HUES48 (cell line): ENCODE measurements around the gene SLC35G2.

Source experiments
- H3K27ac ChIP-seq: one replicate; pipeline ENCODE4 v1.7.0; 2013; ENCODE audit warnings: low read depth, low read length, inconsistent platforms
- H3K27me3 ChIP-seq: 2 replicates; pipeline ENCODE4 v1.6.1; 2013; ENCODE audit warnings: mild to moderate bottlenecking, low read length; ENCODE audit not compliant: control insufficient read depth, insufficient read depth
- H3K36me3 ChIP-seq: 2 replicates; pipeline ENCODE4 v1.6.1; 2013; ENCODE audit warnings: low read length; ENCODE audit not compliant: control insufficient read depth, insufficient read depth
- H3K4me1 ChIP-seq: 2 replicates; pipeline ENCODE4 v1.6.1; 2013; ENCODE audit warnings: mild to moderate bottlenecking, low read length; ENCODE audit not compliant: control insufficient read depth, insufficient read depth
- H3K4me3 ChIP-seq: 2 replicates; pipeline ENCODE4 v1.5.1; 2013; ENCODE audit warnings: mild to moderate bottlenecking, low read depth, low read length
- H3K9ac ChIP-seq: 2 replicates; pipeline ENCODE4 v1.6.1; 2013; ENCODE audit warnings: mild to moderate bottlenecking, low read depth, low read length, moderate library complexity
- H3K9me3 ChIP-seq: 2 replicates; pipeline ENCODE4 v1.6.1; 2013; ENCODE audit warnings: low read length; ENCODE audit not compliant: control insufficient read depth, insufficient read depth

Gene SLC35G2

DNA sequence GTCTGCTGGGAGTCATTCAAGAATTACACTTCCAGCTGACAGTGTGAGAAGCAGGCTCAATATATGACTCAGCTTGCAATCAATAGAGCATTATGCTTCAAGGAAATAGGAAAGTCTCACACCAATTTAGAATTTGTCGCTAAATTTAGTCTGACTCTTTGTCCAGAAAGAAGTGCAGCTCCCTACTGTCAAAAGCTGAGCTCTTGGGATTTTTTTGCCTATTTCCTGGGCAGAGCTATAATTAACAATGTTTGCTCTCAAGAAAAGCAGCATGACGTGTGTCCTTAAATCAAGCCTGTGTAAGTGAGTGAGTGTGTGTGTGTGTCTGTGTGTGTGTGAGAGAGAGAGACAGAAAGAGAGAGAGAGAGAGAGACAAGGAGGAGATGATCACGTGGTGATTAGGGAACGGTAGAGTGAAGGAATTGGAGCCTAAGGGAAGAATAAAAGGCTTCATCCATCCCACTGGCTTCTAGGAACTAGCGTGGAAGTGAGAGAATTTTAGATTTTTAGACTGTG lies 16.4 kb upstream of the SLC35G2 start:
- no peak overlapping the region for H3K9ac ChIP-seq
- H3K27me3 ChIP-seq: no peaks in the 10 kb centered on the region
- no peaks in the 10 kb centered on the region for H3K4me1 ChIP-seq
- H3K4me3 ChIP-seq: no peak overlapping the region
- H3K36me3 ChIP-seq: no peaks in the 10 kb centered on the region
- no peaks in the 10 kb centered on the region for H3K9me3 ChIP-seq
- H3K27ac ChIP-seq: no peak overlapping the region

DNA sequence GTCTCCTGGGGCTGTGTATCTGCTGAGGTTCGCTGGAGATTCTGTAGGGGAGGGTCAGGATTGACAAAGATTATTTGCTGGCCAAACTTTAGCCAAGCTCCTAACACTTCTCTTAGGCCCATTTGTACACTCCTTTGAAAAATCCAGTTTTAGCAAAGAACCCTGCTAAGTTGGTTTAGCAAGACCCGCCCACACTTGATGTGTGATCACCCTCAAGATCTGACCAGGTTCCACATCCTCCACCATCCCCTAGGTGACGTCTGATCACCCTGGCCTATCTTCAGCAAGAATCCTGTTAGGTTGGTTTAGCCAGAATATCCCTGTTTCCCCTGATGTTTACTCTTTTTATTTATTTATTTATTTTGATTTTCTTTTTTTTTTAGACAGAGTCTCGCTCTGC lies 14.8 kb upstream of the SLC35G2 start:
- Histone ChIP-seq H3K9ac (no peak overlapping the region), H3K9me3 (no peaks in the 10 kb centered on the region), H3K4me3 (no peak overlapping the region), H3K27ac (no peak overlapping the region), H3K27me3 (no peaks in the 10 kb centered on the region), H3K4me1 (no peaks in the 10 kb centered on the region), H3K36me3 (no peaks in the 10 kb centered on the region)

DNA sequence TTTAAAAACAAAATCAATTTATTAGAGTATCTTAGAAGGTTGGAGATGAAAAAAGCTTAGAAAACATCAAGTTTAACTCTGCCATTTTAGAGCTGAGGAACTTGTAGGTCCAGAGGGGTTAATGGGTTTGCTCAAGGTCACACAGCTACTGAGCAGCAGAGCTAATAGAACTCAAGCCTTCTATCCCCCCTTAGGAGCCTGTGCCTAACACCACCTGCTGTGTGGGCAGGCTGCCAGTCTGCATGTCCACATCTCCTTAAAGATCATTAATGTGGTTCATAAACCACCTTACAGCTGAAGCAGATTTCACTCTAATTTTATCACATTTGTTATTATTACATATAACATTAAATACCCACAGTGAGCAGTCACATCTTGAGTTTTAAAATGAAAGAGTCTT lies 14.1 kb upstream of the SLC35G2 start:
- Histone ChIP-seq H3K27me3 (no peaks in the 10 kb centered on the region), H3K9ac (no peak overlapping the region), H3K27ac (no peak overlapping the region), H3K36me3 (no peaks in the 10 kb centered on the region), H3K4me1 (no peaks in the 10 kb centered on the region), H3K4me3 (no peak overlapping the region), H3K9me3 (no peaks in the 10 kb centered on the region)

DNA sequence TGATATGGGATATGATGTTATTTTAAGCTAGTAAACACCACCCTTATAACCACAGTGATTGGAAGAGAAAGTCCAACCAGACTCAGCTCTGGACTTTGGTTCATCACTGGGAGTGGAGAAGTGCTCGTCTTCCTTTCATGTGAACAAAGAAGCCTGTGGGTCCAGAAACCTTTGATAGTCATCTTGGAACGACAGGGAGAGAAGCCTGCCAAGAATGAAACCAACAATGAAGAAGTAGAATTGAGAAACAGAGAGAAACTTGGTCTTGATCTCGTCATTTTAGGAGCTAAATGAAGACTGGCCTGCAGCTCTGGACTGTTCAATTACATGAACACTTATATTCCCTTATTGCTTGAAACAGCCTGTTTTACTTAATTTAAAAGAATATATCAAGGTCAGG lies 13.1 kb upstream of the SLC35G2 start:
- no peak overlapping the region for H3K27ac ChIP-seq
- H3K4me3 ChIP-seq: no peak overlapping the region
- no peaks in the 10 kb centered on the region for H3K4me1 ChIP-seq
- no peaks in the 10 kb centered on the region for H3K9me3 ChIP-seq
- H3K36me3 ChIP-seq: no peaks in the 10 kb centered on the region
- no peaks in the 10 kb centered on the region for H3K27me3 ChIP-seq
- H3K9ac ChIP-seq: no peak overlapping the region

DNA sequence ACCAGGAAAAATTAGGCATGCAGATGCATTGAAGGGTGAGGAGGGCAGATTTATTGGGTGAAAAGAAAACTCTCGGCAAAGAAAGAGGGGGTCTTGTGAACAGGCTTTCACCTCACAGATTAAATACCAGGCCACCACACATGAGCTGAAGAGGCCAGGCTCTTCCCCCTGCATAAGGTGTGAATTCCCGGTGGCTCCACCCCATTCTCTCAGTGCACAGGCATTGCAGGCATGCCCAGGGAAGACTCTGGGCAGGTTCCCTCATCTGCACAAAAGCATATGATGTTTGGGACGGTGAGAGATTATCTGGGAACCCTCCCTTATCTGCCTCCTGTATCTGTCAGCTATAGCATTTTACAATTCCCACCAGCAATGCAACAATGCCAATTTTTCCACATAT lies 7.2 kb upstream of the SLC35G2 start:
- Histone ChIP-seq H3K27ac (no peak overlapping the region), H3K4me3 (no peak overlapping the region), H3K27me3 (no peaks in the 10 kb centered on the region), H3K9me3 (no peaks in the 10 kb centered on the region), H3K4me1 (no peaks in the 10 kb centered on the region), H3K9ac (no peak overlapping the region), H3K36me3 (no peaks in the 10 kb centered on the region)

DNA sequence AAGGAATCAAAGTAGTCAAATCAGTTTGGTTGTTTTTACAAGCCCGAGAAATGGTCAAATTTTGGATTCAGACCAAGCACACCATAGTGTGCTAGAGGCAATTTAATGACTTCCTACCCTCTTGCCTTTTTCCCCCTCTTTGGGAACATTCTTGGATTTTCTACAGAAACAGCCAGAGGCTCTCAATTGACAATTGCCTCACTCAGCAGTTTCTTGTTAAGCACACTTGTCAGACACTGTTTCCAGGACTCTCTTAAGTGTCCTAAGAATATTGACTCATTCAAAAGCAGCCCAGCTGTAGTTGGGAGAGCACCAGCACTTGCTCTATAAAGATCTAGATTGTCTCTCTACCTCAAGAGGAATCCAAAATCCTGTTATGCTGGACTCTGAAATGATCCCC lies 1.5 kb upstream of the SLC35G2 start:
- H3K9me3 ChIP-seq: no peaks in the 10 kb centered on the region
- H3K36me3 ChIP-seq: no peaks in the 10 kb centered on the region
- peaks cover 12% of the 10 kb centered on the region for H3K4me1 ChIP-seq
- no peak overlapping the region for H3K4me3 ChIP-seq
- H3K9ac ChIP-seq: no peak overlapping the region
- H3K27ac ChIP-seq: no peak overlapping the region
- peaks cover 21% of the 10 kb centered on the region for H3K27me3 ChIP-seq

DNA sequence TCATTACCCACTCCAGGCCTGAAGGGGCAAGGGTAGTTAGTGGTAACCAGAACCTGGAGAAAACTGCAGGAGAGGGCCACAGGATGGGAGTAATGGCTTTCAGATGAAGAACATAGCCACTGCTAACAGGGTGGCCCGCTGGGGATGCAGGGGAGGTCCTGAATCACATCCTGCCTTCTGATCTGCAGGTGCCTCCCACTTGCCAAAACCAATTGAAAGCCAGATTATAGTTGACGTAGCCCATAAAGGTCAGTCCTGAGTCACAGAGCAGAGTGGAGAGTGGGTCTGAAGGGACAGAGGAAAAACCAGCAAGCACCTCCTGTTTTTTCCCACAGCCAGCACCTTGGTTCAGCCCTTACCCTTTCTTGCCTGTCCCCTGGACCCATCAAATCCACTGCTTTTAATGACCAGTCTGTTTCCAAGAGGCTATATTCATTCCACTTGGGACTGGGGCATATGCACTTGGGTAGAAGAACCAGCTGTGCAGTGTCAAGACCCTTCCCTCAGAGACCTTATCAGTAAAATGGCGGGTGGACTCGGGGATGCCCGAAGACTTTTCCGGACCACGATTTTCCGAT lies 646 bp upstream of the SLC35G2 start:
- H3K36me3 ChIP-seq: no peaks in the 10 kb centered on the region
- H3K9me3 ChIP-seq: no peaks in the 10 kb centered on the region
- H3K4me3 ChIP-seq: peak overlapping the region; percentile 70
- no peak overlapping the region for H3K9ac ChIP-seq
- H3K27me3 ChIP-seq: peaks cover 21% of the 10 kb centered on the region
- peak overlapping the region; percentile 73 for H3K27ac ChIP-seq
- peaks cover 12% of the 10 kb centered on the region for H3K4me1 ChIP-seq

DNA sequence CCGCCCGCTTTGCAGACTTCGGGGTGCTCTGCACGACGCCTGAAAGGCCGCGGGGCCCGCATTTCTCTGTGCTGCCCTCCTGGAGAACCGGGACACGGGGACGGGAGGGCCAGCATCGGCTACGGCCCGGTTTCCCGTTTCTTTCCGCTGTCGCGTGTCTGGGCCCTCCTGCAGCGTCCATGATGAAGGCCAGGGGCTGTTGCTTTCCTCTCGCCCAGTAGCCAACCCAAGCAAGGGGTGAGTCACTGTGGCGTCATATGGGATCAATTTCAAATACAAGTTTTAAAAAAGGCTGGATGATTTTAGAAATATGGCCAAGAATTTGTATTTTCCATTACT lies 435 bp downstream of the SLC35G2 start:
- H3K4me3 ChIP-seq: peak overlapping the region; percentile 70
- H3K9ac ChIP-seq: peak overlapping the region; percentile 50
- peaks cover 21% of the 10 kb centered on the region for H3K27me3 ChIP-seq
- no peaks in the 10 kb centered on the region for H3K9me3 ChIP-seq
- no peaks in the 10 kb centered on the region for H3K36me3 ChIP-seq
- H3K4me1 ChIP-seq: peaks cover 12% of the 10 kb centered on the region
- peak overlapping the region; percentile 60 for H3K27ac ChIP-seq

DNA sequence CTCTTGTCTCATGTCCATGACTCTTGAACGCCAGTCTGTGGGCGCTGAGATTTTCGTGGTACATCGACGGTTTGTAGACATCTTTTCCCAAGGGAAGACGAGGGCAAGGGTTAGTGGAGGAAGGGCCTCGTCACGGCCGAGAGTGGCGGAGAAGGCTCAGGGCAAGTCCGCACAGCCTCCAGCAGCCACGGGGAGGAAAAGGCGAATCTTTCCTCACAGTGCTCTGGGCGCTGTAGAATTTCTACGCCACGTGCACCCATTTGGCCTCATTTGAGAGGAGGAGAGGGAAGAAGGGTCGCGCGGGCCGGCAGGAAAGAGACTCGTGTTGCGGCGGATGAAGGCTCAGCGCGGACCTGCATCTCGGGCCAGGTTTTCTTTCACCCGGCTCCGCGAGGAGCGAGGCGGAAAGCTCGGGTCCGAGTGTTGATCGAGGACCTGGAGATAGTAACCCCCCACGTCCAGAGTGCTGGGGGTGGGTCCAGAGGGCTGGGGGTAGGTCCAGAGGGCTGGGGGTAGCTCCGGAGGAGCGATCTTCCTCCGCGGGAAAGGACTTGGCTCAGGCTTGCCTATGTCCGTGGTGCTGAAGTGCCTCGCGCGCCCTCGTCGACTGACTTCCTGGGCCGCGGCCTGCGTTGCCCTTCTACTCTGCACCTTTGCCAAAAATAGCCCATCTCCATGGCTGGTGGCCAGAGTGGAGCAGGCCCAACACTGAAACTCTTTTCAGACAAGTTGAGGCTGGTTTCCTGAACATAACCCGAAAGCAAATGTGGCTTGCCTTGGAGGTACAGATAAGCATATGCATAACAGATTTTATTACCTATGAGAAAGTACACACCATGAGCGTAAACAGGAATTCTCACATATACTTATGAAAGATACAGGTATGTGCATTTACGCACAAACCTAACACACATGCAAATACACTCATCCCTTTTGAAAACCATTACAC lies 1.1 kb downstream of the SLC35G2 start:
- peaks cover 21% of the 10 kb centered on the region for H3K27me3 ChIP-seq
- no peaks in the 10 kb centered on the region for H3K9me3 ChIP-seq
- peaks cover 12% of the 10 kb centered on the region for H3K4me1 ChIP-seq
- H3K27ac ChIP-seq: peak overlapping the region; percentile 60
- H3K36me3 ChIP-seq: no peaks in the 10 kb centered on the region
- H3K9ac ChIP-seq: 0 out of 2 replicates have a peak overlapping the region, but pooled peaks have one; percentile 50
- H3K4me3 ChIP-seq: peak overlapping the region; percentile 70

DNA sequence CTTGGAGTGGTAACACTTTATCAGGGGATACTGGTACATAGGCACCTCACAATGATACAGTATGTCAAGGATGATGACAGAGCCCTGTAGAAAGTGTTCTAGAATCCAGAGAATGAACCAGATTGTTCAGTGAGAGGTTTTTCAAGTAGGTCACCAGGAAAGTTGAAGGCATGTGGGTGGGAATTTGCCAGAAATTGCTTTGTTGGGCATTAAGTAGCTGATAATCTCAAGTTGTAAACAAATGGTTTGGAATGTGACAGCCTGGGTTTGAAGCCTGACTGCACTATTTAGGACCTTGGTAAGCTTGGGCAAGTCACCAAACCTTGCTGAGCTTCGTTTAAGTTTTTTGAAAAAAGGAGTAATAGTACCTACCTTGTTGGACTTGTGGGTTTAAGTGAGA lies 12.5 kb downstream of the SLC35G2 start:
- H3K4me3 ChIP-seq: no peak overlapping the region
- no peak overlapping the region for H3K9ac ChIP-seq
- H3K27me3 ChIP-seq: no peaks in the 10 kb centered on the region
- no peaks in the 10 kb centered on the region for H3K9me3 ChIP-seq
- no peaks in the 10 kb centered on the region for H3K4me1 ChIP-seq
- H3K36me3 ChIP-seq: no peaks in the 10 kb centered on the region
- no peak overlapping the region for H3K27ac ChIP-seq

DNA sequence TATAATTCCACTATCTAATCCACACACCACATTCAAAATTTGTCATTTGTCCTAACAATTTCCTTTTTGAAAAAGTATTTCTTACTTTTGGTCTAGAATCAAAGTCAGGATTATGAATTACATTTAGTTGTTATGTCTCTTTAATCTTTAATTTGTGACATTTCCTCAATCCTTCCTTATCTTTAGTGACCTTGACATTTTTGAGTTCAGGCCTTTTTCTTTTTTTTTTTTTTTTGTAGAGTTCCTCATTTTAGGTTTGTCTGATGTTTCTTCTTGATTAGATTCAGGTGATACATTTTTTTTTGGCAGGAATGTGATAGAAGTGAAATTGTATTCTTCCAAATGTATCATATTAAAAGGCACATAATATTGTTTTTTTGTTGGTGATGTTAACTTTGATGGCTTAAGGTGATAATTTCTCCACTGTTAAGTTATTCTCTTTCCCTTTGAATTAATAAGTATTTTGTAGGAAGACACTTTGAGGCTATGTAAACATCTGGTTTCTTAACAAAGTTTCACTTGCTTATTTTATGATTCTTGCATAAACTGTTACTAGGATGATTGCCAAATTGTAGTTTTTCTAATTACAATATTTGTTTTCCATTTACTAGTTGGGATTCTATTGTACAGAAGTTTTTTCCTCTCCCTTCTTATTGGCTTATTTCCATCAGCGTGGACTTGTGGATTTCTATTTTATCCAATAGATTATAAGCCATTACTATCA lies 16.3 kb downstream of the SLC35G2 start:
- H3K9ac ChIP-seq: no peak overlapping the region
- no peaks in the 10 kb centered on the region for H3K27me3 ChIP-seq
- no peak overlapping the region for H3K27ac ChIP-seq
- peaks cover 16% of the 10 kb centered on the region for H3K4me1 ChIP-seq
- H3K36me3 ChIP-seq: peaks cover 11% of the 10 kb centered on the region
- H3K4me3 ChIP-seq: no peak overlapping the region
- H3K9me3 ChIP-seq: no peaks in the 10 kb centered on the region
